CD14-positive monocyte (primary cell): ENCODE data around the gene RCAN3. TPM values are rescaled to one million over a fixed set of nuclear protein-coding genes. Genes with fewer than 3 reads are reported as not detected.

Source experiments
- DNase-seq, 3 donors: peaks; one replicate each; pipeline ENCODE4 v3.0.0-alpha.2; 2011 to 2022
- H2AFZ ChIP-seq: 2 replicates; pipeline ENCODE4 v1.6.0; 2012; ENCODE audit warnings: mild to moderate bottlenecking, low read depth, low read length, inconsistent platforms; ENCODE audit not compliant: insufficient read depth, poor library complexity, severe bottlenecking
- H3K27ac ChIP-seq, 2 donors: 1 replicate in 1 of 2; 2 replicates in 1 of 2; pipeline ENCODE4 v1.5.1; 2012 to 2013; ENCODE audit warnings: low read length in 2 of 2, control low read depth in 1 of 2, inconsistent platforms in 1 of 2, low read depth in 1 of 2, mild to moderate bottlenecking in 1 of 2
- H3K27me3 ChIP-seq, 2 donors: one replicate each; pipeline versions ENCODE4 v1.6.0 to v1.6.1; 2011 to 2013; ENCODE audit warnings: low read length in 2 of 2; ENCODE audit not compliant: control insufficient read depth in 2 of 2, insufficient read depth in 2 of 2
- H3K36me3 ChIP-seq, 2 donors: replicated peaks in 1 of 2; 1 replicate in 1 of 2; 2 replicates in 1 of 2; pipeline versions ENCODE4 v1.5.1 to v1.6.1; 2012 to 2013; ENCODE audit warnings: low read length in 2 of 2, control low read depth in 1 of 2, inconsistent platforms in 1 of 2, mild to moderate bottlenecking in 1 of 2; ENCODE audit not compliant: insufficient read depth in 2 of 2, control insufficient read depth in 1 of 2
- H3K4me1 ChIP-seq, 2 donors: 1 replicate in 1 of 2; 2 replicates in 1 of 2; pipeline versions ENCODE4 v1.5.1 to v1.6.1; 2012 to 2013; ENCODE audit warnings: low read length in 2 of 2, control low read depth in 1 of 2, inconsistent platforms in 1 of 2, mild to moderate bottlenecking in 1 of 2, moderate library complexity in 1 of 2; ENCODE audit not compliant: insufficient read depth in 2 of 2, control insufficient read depth in 1 of 2
- H3K4me2 ChIP-seq: replicated peaks from 2 replicates; pipeline ENCODE3; 2012; ENCODE audit warnings: low read length, moderate library complexity, mild to moderate bottlenecking; ENCODE audit not compliant: poor library complexity, severe bottlenecking; ENCODE audit errors: extremely low read depth
- H3K4me3 ChIP-seq, 3 experiments: fragments of 200-600 bp in 1 of 3; sonication (generic) in 1 of 3; replicated peaks in 1 of 3; 1 replicate in 2 of 3; 2 replicates in 1 of 3; pipeline ENCODE4 v1.5.1; 2011 to 2013; ENCODE audit warnings: low read length in 3 of 3, mild to moderate bottlenecking in 3 of 3, control low read depth in 2 of 3, low read depth in 2 of 3, inconsistent platforms in 1 of 3, moderate library complexity in 1 of 3
- H3K79me2 ChIP-seq: 2 replicates; pipeline ENCODE4 v1.6.0; 2012; ENCODE audit warnings: mild to moderate bottlenecking, control low read depth, inconsistent platforms, low read length, moderate library complexity; ENCODE audit not compliant: insufficient read depth
- H3K9ac ChIP-seq: 2 replicates; pipeline ENCODE4 v1.6.0; 2017; ENCODE audit warnings: low read length, mild to moderate bottlenecking; ENCODE audit not compliant: insufficient read depth, poor library complexity, severe bottlenecking
- H3K9me3 ChIP-seq, 2 donors: replicated peaks in 1 of 2; 1 replicate in 1 of 2; 2 replicates in 1 of 2; pipeline versions ENCODE4 v1.5.1 to v1.6.1; 2012 to 2013; ENCODE audit warnings: low read length in 2 of 2, control low read depth in 1 of 2; ENCODE audit not compliant: control insufficient read depth in 1 of 2, insufficient read depth in 1 of 2
- H4K20me1 ChIP-seq: 2 replicates; pipeline ENCODE4 v1.6.0; 2012; ENCODE audit warnings: mild to moderate bottlenecking, low read length, control low read depth, moderate library complexity; ENCODE audit not compliant: insufficient read depth
- H3K27ac Mint-ChIP-seq, 7 donors: one replicate each; pipeline ENCODE4 v1.8.0; 2020; ENCODE audit warnings: mild to moderate bottlenecking in 7 of 7, mixed read lengths in 7 of 7, moderate library complexity in 6 of 7, inconsistent platforms in 2 of 7
- H3K27me3 Mint-ChIP-seq, 3 donors: one replicate each; pipeline ENCODE4 v1.8.0; 2021 to 2022; ENCODE audit warnings: low read depth in 3 of 3, mild to moderate bottlenecking in 3 of 3, mixed read lengths in 3 of 3, moderate library complexity in 3 of 3, inconsistent platforms in 1 of 3
- H3K36me3 Mint-ChIP-seq, 2 donors: one replicate each; pipeline ENCODE4 v1.8.0; 2020; ENCODE audit warnings: mixed read lengths in 2 of 2, inconsistent platforms in 1 of 2, mild to moderate bottlenecking in 1 of 2
- H3K4me1 Mint-ChIP-seq: one replicate; pipeline ENCODE4 v1.8.0; 2020; ENCODE audit warnings: mild to moderate bottlenecking, mixed read lengths
- H3K4me3 Mint-ChIP-seq, 2 donors: one replicate each; pipeline ENCODE4 v1.8.0; 2020; ENCODE audit warnings: mild to moderate bottlenecking in 2 of 2, mixed read lengths in 2 of 2, moderate library complexity in 1 of 2
- H3K9me3 Mint-ChIP-seq, 7 donors: one replicate each; pipeline ENCODE4 v1.8.0; 2020 to 2022; ENCODE audit warnings: mixed read lengths in 7 of 7, mild to moderate bottlenecking in 6 of 7, moderate library complexity in 6 of 7, inconsistent platforms in 2 of 7
- WGBS: methylation state at CpG from one replicate; pipeline ENCODE4 v1.1.5; 2013; ENCODE audit warnings: missing lambda C conversion rate; ENCODE audit not compliant: insufficient coverage; 5-methylcytosine and 5-hydroxymethylcytosine counted together
- intact Hi-C, 2 donors: fragments of 100-400 bp; cut with micrococcal nuclease; formaldehyde crosslinking; loops; one replicate each; pipeline versions ENCODE4 v1.15.0 to v1.15.1; 2023
- polyA plus RNA-seq, 3 donors: library from polyadenylated mRNA; depleted of rRNA in 1 of 3; unstranded in 2 of 3; stranded (reverse) in 1 of 3; fragments of 300-500 nt in 2 of 3; fragments of >200 nt in 1 of 3; fragmentation: Illumina TruSeq in 2 of 3; gene quantifications; 1 replicate in 2 of 3; 2 replicates in 1 of 3; pipeline ENCODE4 v1.2.3, GENCODE V29; 2012 to 2021
- TF ChIP-seq, protein P1 (sequence below): fragments of 200-600 bp; IDR thresholded peaks from one replicate; pipeline ENCODE4 v1.8.0; 2022; ENCODE audit warnings: antibody characterized with exemption, mild to moderate bottlenecking

Gene RCAN3
- polyA plus RNA-seq, 3 donors: 7.1 to 9.1 (median 8.8) TPM

DNA sequence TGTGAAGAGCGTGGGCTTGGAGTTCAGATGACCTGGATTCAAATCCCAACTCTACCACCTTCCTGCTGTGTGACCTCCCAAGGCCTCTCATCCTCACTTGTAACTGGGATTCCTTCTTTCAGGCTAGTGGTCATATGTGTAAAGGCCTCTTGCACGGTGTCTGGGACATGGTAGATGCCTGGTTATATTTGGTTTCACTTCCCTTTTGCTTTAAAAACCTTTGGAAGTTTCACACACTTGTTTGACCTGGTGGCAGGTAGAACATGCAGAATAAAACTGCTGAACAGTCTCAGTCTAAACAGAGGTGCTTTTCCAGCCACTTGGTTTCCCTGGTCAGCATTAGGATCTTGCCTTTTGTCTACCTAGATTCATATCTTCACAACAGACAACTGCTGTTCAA lies 37.0 kb upstream of the RCAN3 start:
- no peak overlapping the region for H3K4me2 ChIP-seq
- H3K4me1 ChIP-seq: peaks cover 3 to 33% of the 10 kb centered on the region in 2 donors
- Mint-ChIP-seq H3K9me3 (peaks cover 8 to 16% (median 15%) of the 10 kb centered on the region in 7 donors), H3K4me1 (peaks cover 30% of the 10 kb centered on the region), H3K36me3 (peaks cover 40 to 49% of the 10 kb centered on the region in 2 donors), H3K4me3 (no peak overlapping the region), H3K27ac (peak overlapping the region in 2 of 7 donors; percentile 11 to 50), H3K27me3 (peaks cover 0 to 1% (median 0%) of the 10 kb centered on the region in 3 donors)
- peak in 2 of 3 donors; percentile 12 to 26 for DNase-seq
- H2AFZ ChIP-seq: no peak overlapping the region
- intact Hi-C loops: no loop called here
- H3K36me3 ChIP-seq: peaks cover 1 to 28% of the 10 kb centered on the region in 2 donors
- no peak overlapping the region for H3K4me3 ChIP-seq
- H3K79me2 ChIP-seq: no peaks in the 10 kb centered on the region
- peaks cover 9 to 10% of the 10 kb centered on the region in 2 donors for H3K9me3 ChIP-seq
- H4K20me1 ChIP-seq: no peaks in the 10 kb centered on the region
- H3K27me3 ChIP-seq: no peaks in the 10 kb centered on the region
- no peak overlapping the region for H3K27ac ChIP-seq
- H3K9ac ChIP-seq: no peak overlapping the region
- no CpG with 5 or more reads among the region's 2 CpGs for WGBS
- TF ChIP-seq, protein P1, sequence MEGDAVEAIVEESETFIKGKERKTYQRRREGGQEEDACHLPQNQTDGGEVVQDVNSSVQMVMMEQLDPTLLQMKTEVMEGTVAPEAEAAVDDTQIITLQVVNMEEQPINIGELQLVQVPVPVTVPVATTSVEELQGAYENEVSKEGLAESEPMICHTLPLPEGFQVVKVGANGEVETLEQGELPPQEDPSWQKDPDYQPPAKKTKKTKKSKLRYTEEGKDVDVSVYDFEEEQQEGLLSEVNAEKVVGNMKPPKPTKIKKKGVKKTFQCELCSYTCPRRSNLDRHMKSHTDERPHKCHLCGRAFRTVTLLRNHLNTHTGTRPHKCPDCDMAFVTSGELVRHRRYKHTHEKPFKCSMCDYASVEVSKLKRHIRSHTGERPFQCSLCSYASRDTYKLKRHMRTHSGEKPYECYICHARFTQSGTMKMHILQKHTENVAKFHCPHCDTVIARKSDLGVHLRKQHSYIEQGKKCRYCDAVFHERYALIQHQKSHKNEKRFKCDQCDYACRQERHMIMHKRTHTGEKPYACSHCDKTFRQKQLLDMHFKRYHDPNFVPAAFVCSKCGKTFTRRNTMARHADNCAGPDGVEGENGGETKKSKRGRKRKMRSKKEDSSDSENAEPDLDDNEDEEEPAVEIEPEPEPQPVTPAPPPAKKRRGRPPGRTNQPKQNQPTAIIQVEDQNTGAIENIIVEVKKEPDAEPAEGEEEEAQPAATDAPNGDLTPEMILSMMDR: no peak

DNA sequence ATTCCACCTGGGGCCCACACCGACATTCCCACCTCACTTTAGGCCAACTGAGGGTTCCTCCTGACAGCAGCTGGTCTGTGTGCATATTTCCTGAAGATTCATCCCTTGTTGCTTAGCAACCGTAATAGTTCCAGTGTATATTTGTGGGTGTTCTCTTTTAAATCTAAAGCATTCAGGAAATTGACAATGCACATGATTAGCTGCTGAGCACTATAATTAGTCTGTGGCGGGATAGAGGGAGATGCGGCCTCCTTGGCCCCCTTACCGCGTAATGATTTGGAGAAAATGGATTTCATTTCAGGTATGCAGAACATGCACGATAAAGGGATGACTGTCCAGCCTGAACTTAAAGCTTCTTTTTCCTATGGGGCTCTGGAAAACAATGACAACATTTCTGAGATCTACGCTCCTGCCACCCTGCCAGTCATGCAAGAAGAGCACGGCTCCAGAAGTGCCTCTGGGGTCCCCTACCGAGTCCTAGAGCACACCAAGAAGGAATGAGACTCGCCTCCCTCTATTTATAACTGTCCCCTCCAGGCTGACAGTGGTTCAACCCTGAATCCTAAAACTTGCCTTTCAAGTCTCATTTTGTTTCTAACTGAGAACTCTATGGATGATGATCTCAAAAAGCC lies 33.8 kb upstream of the RCAN3 start:
- Histone ChIP-seq H3K4me3 (no peak overlapping the region), H3K4me2 (no peak overlapping the region), H3K9me3 (no peaks in the 10 kb centered on the region), H4K20me1 (no peaks in the 10 kb centered on the region), H3K9ac (no peak overlapping the region), H2AFZ (no peak overlapping the region), H3K27ac (no peak overlapping the region), H3K36me3 (peaks cover 0 to 10% of the 10 kb centered on the region in 2 donors), H3K79me2 (no peaks in the 10 kb centered on the region), H3K27me3 (no peaks in the 10 kb centered on the region), H3K4me1 (peaks cover 3 to 33% of the 10 kb centered on the region in 2 donors)
- Mint-ChIP-seq H3K4me1 (peaks cover 39% of the 10 kb centered on the region), H3K4me3 (no peak overlapping the region), H3K9me3 (peaks cover 0 to 5% (median 2%) of the 10 kb centered on the region in 7 donors), H3K27ac (peak overlapping the region in 1 of 7 donors; percentile 38), H3K36me3 (peaks cover 23 to 34% of the 10 kb centered on the region in 2 donors), H3K27me3 (peaks cover 0 to 2% (median 0%) of the 10 kb centered on the region in 3 donors)
- TF ChIP-seq, protein P1: no peak
- no peak for DNase-seq
- 83% methylated on average over 9 of the region's 11 CpGs for WGBS
- intact Hi-C loops: no loop called here
